Upper lobe of left lung (tissue), 6 donors: ENCODE measurements around the gene EDN2. TPM values are rescaled to one million over a fixed set of nuclear protein-coding genes. Genes with fewer than 3 reads are reported as not detected.

Experiments
- ATAC-seq, 2 donors: fragments of 200-7000 bp; cut with Tn5 transposase; one replicate each; pipeline ENCODE4 v1.9.1; 2022; ENCODE audit warnings: mild to moderate bottlenecking in 2 of 2, moderate library complexity in 2 of 2; ENCODE audit not compliant: low FRiP score in 2 of 2
- DNase-seq, 2 donors: peaks; one replicate each; pipeline ENCODE4 v3.0.0-alpha.2; 2019 to 2020
- H3K27ac ChIP-seq, 4 donors: fragments of 200-600 bp; sonication (generic); one replicate each; pipeline ENCODE4 v1.5.1; 2016 to 2019
- H3K27me3 ChIP-seq, 4 donors: fragments of 200-600 bp; sonication (generic); one replicate each; pipeline ENCODE4 v1.5.1; 2017 to 2019
- H3K36me3 ChIP-seq, 4 donors: fragments of 200-600 bp; sonication (generic); one replicate each; pipeline ENCODE4 v1.5.1; 2016 to 2019
- H3K4me1 ChIP-seq, 4 donors: fragments of 200-600 bp; sonication (generic); one replicate each; pipeline ENCODE4 v1.5.1; 2018 to 2019
- H3K4me3 ChIP-seq, 4 donors: fragments of 200-600 bp; sonication (generic); one replicate each; pipeline ENCODE4 v1.5.1; 2017 to 2019; ENCODE audit warnings: mild to moderate bottlenecking in 2 of 4, moderate library complexity in 1 of 4
- H3K9me3 ChIP-seq, 4 donors: fragments of 200-600 bp; sonication (generic); one replicate each; pipeline ENCODE4 v1.5.1; 2018 to 2019
- CTCF ChIP-seq, 6 experiments: fragments of 450-650 bp in 4 of 6; fragments of 200-600 bp in 2 of 6; sonication (generic) in 2 of 6; IDR thresholded peaks; one replicate each; pipeline ENCODE4 v1.5.1; 2016 to 2019; ENCODE audit warnings: antibody characterized with exemption in 6 of 6
- EP300 ChIP-seq, 4 donors: sonication (generic); formaldehyde crosslinking; IDR thresholded peaks; one replicate each; pipeline ENCODE4 v1.5.1; 2017; ENCODE audit warnings: antibody characterized with exemption in 4 of 4, control low read depth in 2 of 4
- POLR2A ChIP-seq, 4 donors: fragments of 450-650 bp; IDR thresholded peaks; one replicate each; pipeline ENCODE4 v1.5.1; 2016 to 2017; ENCODE audit warnings: antibody characterized with exemption in 4 of 4, mild to moderate bottlenecking in 2 of 4
- POLR2AphosphoS5 ChIP-seq, 2 donors: sonication (generic); formaldehyde crosslinking; IDR thresholded peaks; one replicate each; pipeline ENCODE4 v1.5.1; 2017; ENCODE audit warnings: antibody characterized with exemption in 2 of 2
- WGBS, 2 donors: methylation state at CpG; one replicate each; pipeline ENCODE4 v1.1.5; 2017 to 2018; 5-methylcytosine and 5-hydroxymethylcytosine counted together
- total RNA-seq, 6 donors: library from RNA; depleted of rRNA in 4 of 6; stranded (reverse); fragments of >200 nt in 4 of 6; gene quantifications; one replicate each; pipeline versions ENCODE4 v1.1.0 to v1.2.1, GENCODE V29; 2016 to 2021
- donor health status: DM: no; HTN: no; CAD: no; lungs with moderate emphysema.
- donor health status: DM: no; HTN: yes; CAD: no; lungs with severe emphysema.

The EDN2 gene
- total RNA-seq, 6 donors from 2014 or later, result 0.49 to 4.0 (median 0.77) TPM; not detected in 3

DNA sequence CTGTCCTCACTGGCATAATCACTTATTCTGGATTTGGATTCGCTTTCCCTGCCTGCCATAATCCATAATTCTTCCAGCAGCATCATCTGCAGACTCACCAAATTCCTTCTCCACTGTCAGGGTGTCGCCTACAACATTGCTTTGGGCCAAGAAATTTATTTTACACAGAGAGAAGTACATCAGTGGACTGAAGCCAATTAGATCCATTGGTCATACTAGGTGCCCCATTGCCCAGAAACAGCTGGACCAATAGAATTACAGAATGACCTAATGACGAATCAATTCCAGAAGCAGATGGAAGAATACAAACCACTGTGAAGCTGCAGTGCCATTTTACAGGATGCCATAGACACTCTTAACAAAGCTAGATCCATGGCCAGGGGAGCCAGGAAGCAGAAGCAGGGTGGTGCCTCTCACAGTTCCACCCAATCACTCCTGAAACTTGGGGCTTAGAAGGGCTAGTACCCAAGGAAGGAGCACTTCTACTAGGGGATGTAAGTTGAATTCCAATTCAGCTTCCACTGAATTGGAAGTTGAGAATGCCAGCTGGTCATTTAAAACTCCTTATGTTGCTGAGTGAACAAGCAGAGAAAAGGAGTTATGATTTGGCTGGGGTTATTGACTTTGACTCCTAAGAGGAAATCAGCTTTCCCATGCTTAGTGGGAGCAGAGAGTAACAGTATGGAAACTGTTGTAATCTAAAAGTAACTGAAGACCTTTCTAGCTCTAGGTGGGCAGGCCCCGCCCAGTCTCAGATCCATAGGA, 44.0 kb downstream of the EDN2 start:
- 86 to 94% methylated on average over 4 of the region's 4 CpGs for WGBS, 2 donors
- DNase-seq (no peak), ATAC-seq (no peak)
- Histone ChIP-seq H3K27ac (no peak overlapping the region), H3K27me3 (no peaks in the 10 kb centered on the region), H3K4me1 (no peaks in the 10 kb centered on the region), H3K36me3 (no peaks in the 10 kb centered on the region), H3K9me3 (peaks cover 4 to 12% (median 9%) of the 10 kb centered on the region in 4 donors), H3K4me3 (no peak overlapping the region)
- no peak for TF ChIP-seq CTCF (IDR thresholded peaks at IDR 0.05)
- TF ChIP-seq EP300 (IDR thresholded peaks at IDR 0.05), result no peak
- TF ChIP-seq POLR2AphosphoS5 (IDR thresholded peaks at IDR 0.05), result no peak
- no peak for TF ChIP-seq POLR2A (IDR thresholded peaks at IDR 0.05)

DNA sequence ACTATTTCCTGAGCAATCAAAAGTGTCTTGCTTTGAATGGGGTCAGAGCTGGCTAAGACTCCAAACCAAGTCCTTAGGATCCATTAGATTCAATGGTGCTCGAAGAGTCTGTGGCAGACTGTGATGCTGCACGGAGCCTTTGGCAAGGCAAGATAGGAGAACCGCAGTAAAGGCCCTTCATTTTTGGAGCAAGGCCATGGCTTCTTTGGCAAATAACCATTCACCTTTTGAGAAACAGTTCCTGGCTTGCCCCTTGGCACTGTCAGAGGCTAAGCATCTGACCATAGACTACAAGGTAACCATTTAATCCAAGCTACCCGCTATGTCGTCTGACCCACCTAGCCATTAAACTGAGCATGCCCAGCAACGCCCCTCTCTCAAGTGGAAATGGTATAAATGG, 45.2 kb downstream of the EDN2 start:
- ATAC-seq (no peak), DNase-seq (no peak)
- Histone ChIP-seq H3K4me1 (no peaks in the 10 kb centered on the region), H3K36me3 (no peaks in the 10 kb centered on the region), H3K27ac (no peak overlapping the region), H3K27me3 (no peaks in the 10 kb centered on the region), H3K9me3 (peaks cover 0 to 3% (median 1%) of the 10 kb centered on the region in 4 donors), H3K4me3 (no peak overlapping the region)
- TF ChIP-seq EP300 (IDR thresholded peaks at IDR 0.05) (no peak), POLR2A (IDR thresholded peaks at IDR 0.05) (no peak), CTCF (IDR thresholded peaks at IDR 0.05) (no peak), POLR2AphosphoS5 (IDR thresholded peaks at IDR 0.05) (no peak)
- WGBS, 2 donors, result 52 to 72% methylated on average over 6 of the region's 6 CpGs

DNA sequence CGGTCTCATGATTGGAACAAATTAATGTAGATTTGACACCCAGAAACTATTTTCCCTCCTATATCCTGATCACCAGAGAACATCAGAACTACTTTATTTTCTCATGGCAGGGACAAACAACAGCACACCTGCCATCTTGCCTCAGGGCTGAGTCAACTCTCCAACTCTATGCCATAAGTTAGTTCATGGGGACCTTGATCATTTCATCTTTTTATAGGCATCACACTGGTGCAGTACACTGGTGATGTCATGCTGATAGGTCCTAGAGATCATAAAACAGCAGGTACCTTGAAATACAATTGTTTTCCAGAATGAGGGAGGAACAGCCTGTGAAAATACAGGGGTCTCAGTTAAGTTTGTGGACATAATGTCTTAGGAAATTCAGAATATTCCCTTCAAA, 45.8 kb downstream of the EDN2 start:
- DNase-seq, result no peak
- no peak for ATAC-seq
- TF ChIP-seq POLR2AphosphoS5 (IDR thresholded peaks at IDR 0.05), result no peak
- no peak for TF ChIP-seq POLR2A (IDR thresholded peaks at IDR 0.05)
- no peak for TF ChIP-seq CTCF (IDR thresholded peaks at IDR 0.05)
- TF ChIP-seq EP300 (IDR thresholded peaks at IDR 0.05), result no peak
- no peaks in the 10 kb centered on the region for H3K36me3 ChIP-seq
- H3K9me3 ChIP-seq, result no peaks in the 10 kb centered on the region
- no peaks in the 10 kb centered on the region for H3K27me3 ChIP-seq
- WGBS, 2 donors, result 92 to 96% methylated on average over 1 of the region's 1 CpG
- no peak overlapping the region for H3K27ac ChIP-seq
- peaks cover 0 to under 1% (median 0%) of the 10 kb centered on the region in 4 donors for H3K4me1 ChIP-seq
- H3K4me3 ChIP-seq, result no peak overlapping the region

GRCh38 chr1:41437011-41437355, 47.5 kb downstream of the EDN2 start:
- Histone ChIP-seq H3K9me3 (no peaks in the 10 kb centered on the region), H3K27me3 (no peaks in the 10 kb centered on the region), H3K4me1 (peaks cover 14 to 17% (median 16%) of the 10 kb centered on the region in 4 donors), H3K27ac (no peak overlapping the region), H3K4me3 (no peak overlapping the region), H3K36me3 (no peaks in the 10 kb centered on the region)
- ATAC-seq (no peak), DNase-seq (no peak)
- TF ChIP-seq EP300 (IDR thresholded peaks at IDR 0.05) (no peak), POLR2A (IDR thresholded peaks at IDR 0.05) (no peak), POLR2AphosphoS5 (IDR thresholded peaks at IDR 0.05) (no peak), CTCF (IDR thresholded peaks at IDR 0.05) (no peak)
- WGBS, 2 donors, result 74 to 78% methylated on average over 3 of the region's 3 CpGs
